HCT116 (cell line): ENCODE measurements around the gene MORN5.

Source experiments
- CEBPB ChIP-seq: IDR thresholded peaks from 2 replicates; pipeline ENCODE4 v1.6.1; 2012; ENCODE audit warnings: low read depth
- CTCF ChIP-seq, 3 experiments: fragments of 200-600 bp in 1 of 3; sonication (generic) in 1 of 3; IDR thresholded peaks in 2 of 3; conservative IDR thresholded peaks in 1 of 3; 2 replicates each; pipeline ENCODE4 v1.5.1; 2012 to 2017; ENCODE audit warnings: low read depth in 2 of 3, low read length in 2 of 3, antibody characterized with exemption in 1 of 3, borderline replicate concordance in 1 of 3, control low read depth in 1 of 3, mild to moderate bottlenecking in 1 of 3, mixed read lengths in 1 of 3, mixed run types in 1 of 3, moderate library complexity in 1 of 3; ENCODE audit not compliant: insufficient read depth in 1 of 3
- EZH2 ChIP-seq: fragments of 200-600 bp; sonication (generic); IDR thresholded peaks from 2 replicates; pipeline ENCODE4 v1.6.1; 2017; ENCODE audit warnings: antibody characterized with exemption, mixed run types
- MAX ChIP-seq: IDR thresholded peaks from 2 replicates; pipeline ENCODE4 v1.6.1; 2012
- POLR2A ChIP-seq: IDR thresholded peaks from 2 replicates; pipeline ENCODE4 v1.7.0; 2011; ENCODE audit warnings: borderline replicate concordance; ENCODE audit not compliant: insufficient read depth, insufficient read length; ENCODE audit errors: extremely low read depth
- ZBTB33 ChIP-seq: IDR thresholded peaks from 2 replicates; pipeline ENCODE4 v1.6.1; 2011; ENCODE audit warnings: mild to moderate bottlenecking, low read length, moderate library complexity; ENCODE audit not compliant: insufficient replicate concordance; ENCODE audit errors: extremely low read depth
- ZNF274 ChIP-seq: fragments of 200-500 bp; sonication (Bioruptor generic); IDR thresholded peaks from 2 replicates; pipeline ENCODE4 v1.6.1; 2014; ENCODE audit warnings: mild to moderate bottlenecking, low read depth, low read length, inconsistent platforms

- TF ChIP-seq CTCF (IDR thresholded peaks at IDR 0.05 in 2 of 3, conservative IDR thresholded peaks at IDR 0.05 in 1 of 3; ENCODE audit: borderline replicate concordance in 1 of 3, insufficient read depth in 1 of 3, low read depth in 2 of 3, low read length in 2 of 3) (no peak), ZNF274 (no peak), MAX (no peak), CEBPB (no peak), POLR2A (no peak), ZBTB33 (no peak), EZH2 (no peak)
Measured at GRCh38 chr9:122162415-122162814, 2.7 kb downstream of the MORN5 start.
